Esophagus squamous epithelium (tissue), 4 donors: ENCODE data around the gene ATP8B3.

ENCODE experiments used
- CTCF ChIP-seq, 6 experiments: fragments of 450-650 bp in 4 of 6; fragments of 200-600 bp in 2 of 6; sonication (generic) in 2 of 6; IDR thresholded peaks; one replicate each; pipeline ENCODE4 v1.5.1; 2016 to 2019; ENCODE audit warnings: antibody characterized with exemption in 6 of 6, mild to moderate bottlenecking in 4 of 6, moderate library complexity in 4 of 6
- POLR2A ChIP-seq, 4 donors: fragments of 450-650 bp; IDR thresholded peaks; one replicate each; pipeline ENCODE4 v1.6.1; 2017; ENCODE audit warnings: antibody characterized with exemption in 4 of 4, mild to moderate bottlenecking in 4 of 4, moderate library complexity in 3 of 4

DNA sequence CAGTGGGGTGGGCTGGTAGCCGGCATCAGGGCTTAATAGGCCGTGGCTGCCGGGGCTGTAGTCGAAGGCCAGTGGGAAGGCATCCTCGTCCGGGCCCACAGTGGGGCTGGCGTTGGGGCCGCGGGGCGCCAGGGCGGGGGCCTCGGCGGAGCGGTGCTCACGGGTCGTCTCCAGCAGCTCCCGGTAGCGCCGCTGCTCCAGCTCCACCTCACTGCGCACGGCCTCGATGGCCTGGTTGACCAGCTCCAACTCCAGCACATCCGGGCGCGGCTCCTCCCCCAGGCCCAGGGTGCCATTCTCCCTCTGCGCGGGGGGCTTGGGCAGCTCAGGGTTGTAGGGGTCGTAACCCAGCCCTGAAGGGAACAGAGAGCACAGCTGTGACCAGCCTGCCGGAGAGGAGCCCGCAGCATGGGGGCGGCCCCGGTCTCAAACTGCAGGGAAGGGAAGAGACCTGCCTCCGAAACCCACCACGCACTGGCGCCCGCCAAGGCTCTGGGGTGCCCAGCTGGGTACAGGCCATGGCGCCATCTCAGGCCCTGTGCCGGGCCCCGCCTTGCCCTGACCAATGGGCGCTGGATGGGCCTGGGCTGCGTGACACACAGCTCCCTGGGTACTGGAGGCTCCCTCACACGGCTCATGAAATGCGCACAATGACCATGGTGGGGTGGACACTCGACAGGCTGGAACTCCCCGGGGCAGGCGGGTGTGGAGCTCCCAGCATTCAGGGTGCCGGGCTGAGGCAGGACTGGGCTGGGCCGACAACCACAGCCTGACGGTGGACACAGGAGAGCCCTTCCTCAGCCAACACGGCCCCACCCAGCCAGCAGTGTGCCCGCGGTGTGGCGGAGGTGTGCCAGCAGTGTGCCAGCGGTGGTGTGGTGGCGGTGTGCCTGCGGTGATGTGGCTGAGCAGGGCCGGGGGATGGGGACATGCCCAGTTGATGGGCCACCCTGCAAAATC is 16.5 kb upstream of the ATP8B3 start:
- no peak for TF ChIP-seq CTCF (IDR thresholded peaks at IDR 0.05)
- no peak for TF ChIP-seq POLR2A (IDR thresholded peaks at IDR 0.05)
